ENCODE measurements around the gene RHOBTB1. TPM values are rescaled to one million over a fixed set of nuclear protein-coding genes. Genes with fewer than 3 reads are reported as not detected.

RHOBTB1 gene
- total RNA-seq, 1 donor from 2014 or later = 17.2 TPM

DNA sequence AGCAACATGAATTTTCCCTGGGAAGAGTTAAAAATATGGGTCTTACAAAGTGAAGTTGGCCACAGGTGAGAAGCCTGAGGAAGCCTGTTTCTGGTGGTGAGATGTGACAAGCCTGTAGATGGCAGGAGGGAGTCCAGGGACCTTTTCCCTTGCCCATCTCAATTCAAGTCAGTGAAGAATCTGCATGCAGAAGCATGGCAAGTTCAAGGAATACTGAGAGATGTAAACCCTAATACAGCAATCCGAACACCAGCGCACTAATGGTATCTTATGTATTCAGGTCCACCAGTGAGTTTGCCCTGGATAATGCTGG lies 73.6 kb downstream of the RHOBTB1 start:
- no peak for DNase-seq (ENCODE audit: extremely low spot score, unreplicated experiment)
- Mint-ChIP-seq H3K9me3 (ENCODE audit: unreplicated experiment) (no peaks in the 10 kb centered on the region), H3K4me3 (ENCODE audit: unreplicated experiment) (no peak overlapping the region), H3K27ac (ENCODE audit: unreplicated experiment) (no peak overlapping the region), H3K4me1 (ENCODE audit: unreplicated experiment) (no peaks in the 10 kb centered on the region), H3K27me3 (ENCODE audit: unreplicated experiment) (no peaks in the 10 kb centered on the region), H3K36me3 (ENCODE audit: unreplicated experiment) (peaks cover 36% of the 10 kb centered on the region)
- TF ChIP-seq, protein P1, sequence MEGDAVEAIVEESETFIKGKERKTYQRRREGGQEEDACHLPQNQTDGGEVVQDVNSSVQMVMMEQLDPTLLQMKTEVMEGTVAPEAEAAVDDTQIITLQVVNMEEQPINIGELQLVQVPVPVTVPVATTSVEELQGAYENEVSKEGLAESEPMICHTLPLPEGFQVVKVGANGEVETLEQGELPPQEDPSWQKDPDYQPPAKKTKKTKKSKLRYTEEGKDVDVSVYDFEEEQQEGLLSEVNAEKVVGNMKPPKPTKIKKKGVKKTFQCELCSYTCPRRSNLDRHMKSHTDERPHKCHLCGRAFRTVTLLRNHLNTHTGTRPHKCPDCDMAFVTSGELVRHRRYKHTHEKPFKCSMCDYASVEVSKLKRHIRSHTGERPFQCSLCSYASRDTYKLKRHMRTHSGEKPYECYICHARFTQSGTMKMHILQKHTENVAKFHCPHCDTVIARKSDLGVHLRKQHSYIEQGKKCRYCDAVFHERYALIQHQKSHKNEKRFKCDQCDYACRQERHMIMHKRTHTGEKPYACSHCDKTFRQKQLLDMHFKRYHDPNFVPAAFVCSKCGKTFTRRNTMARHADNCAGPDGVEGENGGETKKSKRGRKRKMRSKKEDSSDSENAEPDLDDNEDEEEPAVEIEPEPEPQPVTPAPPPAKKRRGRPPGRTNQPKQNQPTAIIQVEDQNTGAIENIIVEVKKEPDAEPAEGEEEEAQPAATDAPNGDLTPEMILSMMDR (IDR thresholded peaks at IDR 0.05) = no peak

DNA sequence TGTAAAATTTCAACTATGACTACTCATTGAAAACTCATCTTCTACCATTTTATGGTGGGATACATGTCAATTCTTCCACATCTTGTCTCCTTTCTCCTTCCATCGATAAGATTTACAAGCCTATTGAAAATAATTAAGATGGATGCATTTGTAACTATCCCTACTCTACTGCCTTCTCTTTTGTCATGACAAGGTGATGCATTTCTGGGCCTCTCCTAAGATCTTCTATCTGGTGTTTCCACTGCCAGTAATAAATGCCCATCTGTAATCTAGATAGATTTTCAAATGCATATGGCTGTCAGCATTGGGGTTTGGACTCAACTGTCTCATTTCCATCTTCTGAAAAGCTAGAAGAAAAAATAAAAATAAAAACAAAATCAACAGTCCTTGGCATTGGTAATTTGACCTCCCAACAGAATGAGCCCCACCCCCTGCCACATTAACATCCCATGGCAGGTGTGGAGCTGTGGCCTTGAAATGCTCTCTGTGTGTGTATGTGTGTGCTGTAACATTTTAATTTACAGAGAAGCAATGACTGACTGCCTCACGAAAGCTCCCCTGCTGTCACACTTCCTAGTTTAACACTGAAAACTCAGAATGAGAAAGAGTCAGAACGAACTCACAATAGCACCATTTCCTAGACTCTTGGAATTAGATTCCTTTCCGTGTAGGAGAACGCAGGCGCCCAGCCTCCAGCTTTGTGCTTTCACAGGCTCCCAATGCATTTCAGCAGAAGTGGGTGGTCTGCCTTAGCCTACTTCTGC lies 74.2 kb downstream of the RHOBTB1 start:
- no peak for DNase-seq (ENCODE audit: extremely low spot score, unreplicated experiment)
- H3K9me3 Mint-ChIP-seq (ENCODE audit: unreplicated experiment) = no peaks in the 10 kb centered on the region
- H3K27ac Mint-ChIP-seq (ENCODE audit: unreplicated experiment) = no peak overlapping the region
- H3K27me3 Mint-ChIP-seq (ENCODE audit: unreplicated experiment) = no peaks in the 10 kb centered on the region
- peaks cover 35% of the 10 kb centered on the region for H3K36me3 Mint-ChIP-seq (ENCODE audit: unreplicated experiment)
- no peaks in the 10 kb centered on the region for H3K4me1 Mint-ChIP-seq (ENCODE audit: unreplicated experiment)
- TF ChIP-seq, protein P1 (IDR thresholded peaks at IDR 0.05) = no peak
- no peak overlapping the region for H3K4me3 Mint-ChIP-seq (ENCODE audit: unreplicated experiment)

DNA sequence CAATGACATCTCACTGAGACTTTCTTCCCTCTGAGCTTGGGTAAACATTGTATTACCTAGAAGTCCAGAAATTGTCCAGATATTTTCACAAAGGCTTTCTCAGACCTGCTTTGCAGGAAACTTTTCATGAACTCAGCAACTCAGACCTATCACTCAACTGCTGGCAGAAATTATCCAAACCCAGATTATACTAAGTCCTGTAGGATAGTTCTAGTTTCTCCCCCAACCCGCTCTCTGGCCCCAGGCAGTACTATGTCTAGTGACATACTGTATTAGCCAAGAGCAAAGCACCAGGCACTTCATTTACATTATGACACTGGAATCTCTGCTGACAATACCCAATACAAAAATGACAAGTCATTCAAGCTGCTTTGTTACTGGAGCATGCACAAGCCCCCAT lies 75.0 kb downstream of the RHOBTB1 start:
- no peak overlapping the region for H3K4me3 Mint-ChIP-seq (ENCODE audit: unreplicated experiment)

DNA sequence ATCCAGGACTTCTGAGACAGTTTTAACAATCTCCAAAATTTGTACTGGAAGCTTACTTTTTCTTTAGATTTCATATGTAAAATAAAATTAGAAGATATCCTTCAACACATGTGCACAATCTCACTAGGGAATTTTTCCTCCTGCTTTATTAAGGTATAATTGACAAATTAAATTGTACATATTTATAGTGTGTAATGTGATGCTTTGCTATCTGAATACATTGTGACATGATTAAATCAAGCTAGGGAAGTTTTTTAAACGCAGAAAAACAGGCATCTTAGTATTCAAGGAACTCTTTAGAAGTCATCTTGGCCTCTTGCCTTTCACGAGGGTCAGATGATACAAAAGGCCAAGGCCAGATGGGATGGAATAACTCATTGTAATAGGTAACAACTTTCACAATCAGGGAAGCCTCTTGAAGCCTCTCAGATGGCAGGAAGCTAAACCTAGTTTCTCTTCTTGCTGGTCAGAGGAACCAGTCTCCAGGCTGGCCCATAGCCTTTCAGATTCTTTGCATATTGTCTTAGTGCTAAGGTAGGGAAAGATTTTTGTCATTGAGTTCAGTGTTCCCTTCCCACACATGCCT lies 78.7 kb downstream of the RHOBTB1 start:
- TF ChIP-seq, protein P1 (IDR thresholded peaks at IDR 0.05) = no peak
- Mint-ChIP-seq H3K9me3 (ENCODE audit: unreplicated experiment) (no peaks in the 10 kb centered on the region), H3K36me3 (ENCODE audit: unreplicated experiment) (peaks cover 9% of the 10 kb centered on the region)

More for the DNA sequence above, 75.0 kb downstream of the RHOBTB1 start:
- DNase-seq (ENCODE audit: extremely low spot score, unreplicated experiment) = no peak
- Mint-ChIP-seq H3K36me3 (ENCODE audit: unreplicated experiment) (peaks cover 29% of the 10 kb centered on the region), H3K27me3 (ENCODE audit: unreplicated experiment) (no peaks in the 10 kb centered on the region), H3K4me1 (ENCODE audit: unreplicated experiment) (no peaks in the 10 kb centered on the region), H3K27ac (ENCODE audit: unreplicated experiment) (no peak overlapping the region), H3K9me3 (ENCODE audit: unreplicated experiment) (no peaks in the 10 kb centered on the region)
- TF ChIP-seq, protein P1 (IDR thresholded peaks at IDR 0.05) = no peak

DNA sequence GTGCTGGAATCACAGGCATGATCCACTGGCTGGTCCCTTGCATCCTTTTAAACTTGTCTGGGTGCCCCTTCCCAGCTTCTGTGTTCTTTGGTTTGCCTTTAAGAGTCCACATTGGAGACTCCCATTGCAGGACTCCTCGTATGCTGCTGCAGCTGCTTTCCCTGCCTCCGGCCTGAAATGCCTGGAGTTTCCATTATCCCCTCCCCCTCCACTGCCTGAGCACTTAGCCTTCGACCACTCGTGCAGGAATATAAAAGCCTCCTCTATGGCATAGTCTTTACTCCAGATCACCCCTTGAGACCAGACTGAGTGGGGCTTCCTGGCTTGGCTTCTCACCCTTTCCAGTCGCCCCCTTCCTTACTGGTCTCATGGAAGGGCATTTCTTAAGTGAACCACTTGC lies 80.2 kb downstream of the RHOBTB1 start:
- no peak for DNase-seq (ENCODE audit: extremely low spot score, unreplicated experiment)
- no peaks in the 10 kb centered on the region for H3K27me3 Mint-ChIP-seq (ENCODE audit: unreplicated experiment)
- no peaks in the 10 kb centered on the region for H3K4me1 Mint-ChIP-seq (ENCODE audit: unreplicated experiment)
- H3K27ac Mint-ChIP-seq (ENCODE audit: unreplicated experiment) = no peak overlapping the region
- no peak overlapping the region for H3K4me3 Mint-ChIP-seq (ENCODE audit: unreplicated experiment)
- TF ChIP-seq, protein P1 (IDR thresholded peaks at IDR 0.05) = no peak
- H3K9me3 Mint-ChIP-seq (ENCODE audit: unreplicated experiment) = no peaks in the 10 kb centered on the region
- peaks cover 2% of the 10 kb centered on the region for H3K36me3 Mint-ChIP-seq (ENCODE audit: unreplicated experiment)

More for the DNA sequence above, 78.7 kb downstream of the RHOBTB1 start:
- DNase-seq (ENCODE audit: extremely low spot score, unreplicated experiment) = no peak
- Mint-ChIP-seq H3K4me1 (ENCODE audit: unreplicated experiment) (no peaks in the 10 kb centered on the region), H3K4me3 (ENCODE audit: unreplicated experiment) (no peak overlapping the region), H3K27me3 (ENCODE audit: unreplicated experiment) (no peaks in the 10 kb centered on the region), H3K27ac (ENCODE audit: unreplicated experiment) (no peak overlapping the region)
